Trophoblast cell (in vitro differentiated cells and primary cell): ENCODE results near the gene THAP7.

ENCODE experiments used
- DNase-seq, 2 donors: peaks; one replicate each; pipeline ENCODE4 v3.0.0-alpha.2; 2016
- H2AFZ ChIP-seq: 2 replicates; pipeline ENCODE4 v1.6.1; 2013; ENCODE audit warnings: low read length, moderate library complexity, mild to moderate bottlenecking; ENCODE audit not compliant: insufficient read depth, poor library complexity
- H2AK5ac ChIP-seq: 2 replicates; pipeline ENCODE4 v1.6.1; 2013; ENCODE audit warnings: mild to moderate bottlenecking, low read length
- H2BK120ac ChIP-seq: 2 replicates; pipeline ENCODE4 v1.6.1; 2013; ENCODE audit warnings: low read length, mild to moderate bottlenecking, moderate library complexity; ENCODE audit not compliant: insufficient read depth, poor library complexity
- H2BK12ac ChIP-seq: 2 replicates; pipeline ENCODE4 v1.6.1; 2013; ENCODE audit warnings: mild to moderate bottlenecking, low read length, moderate library complexity
- H2BK5ac ChIP-seq: 2 replicates; pipeline ENCODE4 v1.6.1; 2013; ENCODE audit warnings: low read length, low read depth, moderate library complexity, mild to moderate bottlenecking; ENCODE audit not compliant: poor library complexity
- H3K14ac ChIP-seq: 2 replicates; pipeline ENCODE4 v1.6.1; 2013; ENCODE audit warnings: mild to moderate bottlenecking, low read length
- H3K18ac ChIP-seq: 2 replicates; pipeline ENCODE4 v1.6.1; 2013; ENCODE audit warnings: mild to moderate bottlenecking, low read length
- H3K23ac ChIP-seq: 2 replicates; pipeline ENCODE4 v1.6.1; 2013; ENCODE audit warnings: low read length
- H3K27ac ChIP-seq: 2 replicates; pipeline ENCODE4 v1.5.1; 2013; ENCODE audit warnings: low read depth, mild to moderate bottlenecking, inconsistent platforms, low read length, moderate library complexity
- H3K27me3 ChIP-seq: 2 replicates; pipeline ENCODE4 v1.6.1; 2013; ENCODE audit warnings: inconsistent platforms, mild to moderate bottlenecking, low read length, moderate library complexity; ENCODE audit not compliant: insufficient read depth
- H3K36me3 ChIP-seq, 2 experiments: 1 replicate in 1 of 2; 2 replicates in 1 of 2; pipeline ENCODE4 v1.6.1; 2013; ENCODE audit warnings: low read length in 2 of 2, mild to moderate bottlenecking in 2 of 2, moderate library complexity in 1 of 2; ENCODE audit not compliant: insufficient read depth in 2 of 2, control insufficient read depth in 1 of 2
- H3K4ac ChIP-seq: 2 replicates; pipeline ENCODE4 v1.6.1; 2013; ENCODE audit warnings: low read depth, mild to moderate bottlenecking, low read length, moderate library complexity
- H3K4me1 ChIP-seq, 2 experiments: 1 replicate in 1 of 2; 2 replicates in 1 of 2; pipeline ENCODE4 v1.6.1; 2013; ENCODE audit warnings: low read length in 2 of 2, mild to moderate bottlenecking in 2 of 2, moderate library complexity in 1 of 2; ENCODE audit not compliant: insufficient read depth in 2 of 2, control insufficient read depth in 1 of 2
- H3K4me2 ChIP-seq: 2 replicates; pipeline ENCODE4 v1.6.1; 2013; ENCODE audit warnings: inconsistent platforms, mild to moderate bottlenecking, low read length, moderate library complexity
- H3K4me3 ChIP-seq: 2 replicates; pipeline ENCODE4 v1.5.1; 2013; ENCODE audit warnings: mild to moderate bottlenecking, low read depth, low read length, inconsistent platforms
- H3K79me1 ChIP-seq: one replicate; pipeline ENCODE4 v1.6.1; 2013; ENCODE audit warnings: low read length
- H3K79me2 ChIP-seq: 2 replicates; pipeline ENCODE4 v1.6.1; 2013; ENCODE audit warnings: low read length, mild to moderate bottlenecking; ENCODE audit not compliant: control insufficient read depth, insufficient read depth, poor library complexity
- H3K9ac ChIP-seq: 2 replicates; pipeline ENCODE4 v1.6.1; 2013; ENCODE audit warnings: mild to moderate bottlenecking, low read length
- H3K9me3 ChIP-seq: 2 replicates; pipeline ENCODE4 v1.6.1; 2013; ENCODE audit warnings: low read depth, mild to moderate bottlenecking, control low read depth, inconsistent platforms, low read length; ENCODE audit not compliant: insufficient read depth
- H4K12ac ChIP-seq: 2 replicates; pipeline ENCODE4 v1.6.1; 2013; ENCODE audit warnings: low read depth, mild to moderate bottlenecking, low read length, moderate library complexity
- H4K8ac ChIP-seq: 2 replicates; pipeline ENCODE4 v1.6.1; 2013; ENCODE audit warnings: low read depth, mild to moderate bottlenecking, low read length, moderate library complexity
- H4K91ac ChIP-seq: one replicate; pipeline ENCODE4 v1.6.1; 2013; ENCODE audit warnings: low read depth, mild to moderate bottlenecking, low read length, moderate library complexity
- whole genome bisulfite sequencing: extraction: QIAGEN DNeasy Blood & Tissue Kit; methylation state at CpG from one replicate; pipeline ENCODE4 v1.1.7; 2013; ENCODE audit warnings: missing lambda C conversion rate; ENCODE audit not compliant: insufficient read length, insufficient coverage; ENCODE audit errors: extremely low coverage; 5-methylcytosine and 5-hydroxymethylcytosine counted together

The THAP7 gene

DNA sequence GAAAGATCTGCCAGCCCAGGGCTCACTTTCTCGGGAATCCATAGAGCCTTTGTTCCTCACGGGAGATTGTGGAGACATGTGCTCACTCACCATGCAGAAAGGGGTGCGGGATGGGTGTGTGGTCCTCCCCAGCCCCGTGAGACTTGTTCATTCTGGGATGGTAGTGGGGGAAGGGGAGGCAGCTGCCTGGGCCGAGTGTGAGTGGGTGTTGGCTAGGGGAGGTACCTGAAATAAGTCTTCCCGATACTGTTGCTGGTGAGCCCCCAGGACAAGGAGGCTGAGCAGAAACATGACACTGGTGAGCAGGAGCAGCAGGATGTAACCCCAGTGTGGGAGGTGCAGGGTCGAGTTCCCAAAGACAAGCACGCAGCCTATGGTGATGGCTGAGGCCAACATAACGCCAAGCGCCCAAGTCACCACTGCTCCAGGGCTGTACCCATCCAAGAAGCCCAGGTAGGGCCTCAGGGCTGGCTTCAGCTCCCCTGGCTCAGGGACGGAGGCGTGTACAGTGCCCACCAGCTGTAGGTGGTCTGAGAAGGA is 27.6 kb upstream of the THAP7 start:
- WGBS = no CpG with 5 or more reads among the region's 12 CpGs
- no peak for DNase-seq
- H3K36me3 ChIP-seq = no peaks in the 10 kb centered on the region
- H2AFZ ChIP-seq = no peak overlapping the region
- no peak overlapping the region for H3K4me2 ChIP-seq
- no peak overlapping the region for H4K91ac ChIP-seq
- H3K23ac ChIP-seq = no peak overlapping the region
- peak overlapping the region; percentile 40 for H3K18ac ChIP-seq
- H2AK5ac ChIP-seq = peak overlapping the region; percentile 19
- no peak overlapping the region for H2BK5ac ChIP-seq
- no peak overlapping the region for H3K14ac ChIP-seq
- no peak overlapping the region for H3K4me3 ChIP-seq
- H2BK12ac ChIP-seq = no peak overlapping the region
- no peak overlapping the region for H3K4ac ChIP-seq
- peaks cover 2% of the 10 kb centered on the region for H3K79me2 ChIP-seq
- H3K27me3 ChIP-seq = no peaks in the 10 kb centered on the region
- no peak overlapping the region for H4K8ac ChIP-seq
- no peak overlapping the region for H3K27ac ChIP-seq
- no peak overlapping the region for H3K9ac ChIP-seq
- peaks cover 36 to 42% of the 10 kb centered on the region in 2 experiments for H3K4me1 ChIP-seq
- peaks cover 17% of the 10 kb centered on the region for H3K79me1 ChIP-seq
- H4K12ac ChIP-seq = no peak overlapping the region
- no peaks in the 10 kb centered on the region for H3K9me3 ChIP-seq
- no peak overlapping the region for H2BK120ac ChIP-seq

GRCh38 chr22:21028277-21029251 is 26.6 kb upstream of the THAP7 start:
- Histone ChIP-seq H2BK12ac (no peak overlapping the region), H3K9me3 (no peaks in the 10 kb centered on the region), H4K8ac (no peak overlapping the region), H3K27me3 (no peaks in the 10 kb centered on the region), H3K79me1 (peaks cover 15% of the 10 kb centered on the region), H3K79me2 (peaks cover 2% of the 10 kb centered on the region), H2BK5ac (no peak overlapping the region), H3K36me3 (no peaks in the 10 kb centered on the region), H4K12ac (no peak overlapping the region), H3K4me2 (no peak overlapping the region), H3K4me3 (no peak overlapping the region), H3K4me1 (peaks cover 33 to 40% of the 10 kb centered on the region in 2 experiments), H3K9ac (no peak overlapping the region), H2AK5ac (no peak overlapping the region), H2AFZ (no peak overlapping the region), H2BK120ac (no peak overlapping the region), H3K14ac (no peak overlapping the region), H3K4ac (no peak overlapping the region), H4K91ac (no peak overlapping the region), H3K27ac (no peak overlapping the region), H3K18ac (no peak overlapping the region), H3K23ac (no peak overlapping the region)
- DNase-seq = no peak
- no CpG with 5 or more reads among the region's 13 CpGs for WGBS

- Histone ChIP-seq H3K4ac (no peak overlapping the region), H2BK5ac (no peak overlapping the region), H3K18ac (no peak overlapping the region), H4K91ac (no peak overlapping the region), H3K36me3 (no peaks in the 10 kb centered on the region), H3K4me2 (no peak overlapping the region), H4K8ac (no peak overlapping the region), H3K4me3 (no peak overlapping the region), H2AFZ (no peak overlapping the region), H4K12ac (no peak overlapping the region), H3K79me2 (peaks cover under 1% of the 10 kb centered on the region), H3K79me1 (peaks cover 1% of the 10 kb centered on the region), H2AK5ac (no peak overlapping the region), H3K23ac (no peak overlapping the region), H3K4me1 (peaks cover 19 to 27% of the 10 kb centered on the region in 2 experiments), H2BK12ac (no peak overlapping the region), H2BK120ac (no peak overlapping the region), H3K27ac (no peak overlapping the region), H3K27me3 (no peaks in the 10 kb centered on the region), H3K14ac (no peak overlapping the region), H3K9me3 (no peaks in the 10 kb centered on the region), H3K9ac (no peak overlapping the region)
- WGBS = no CpG with 5 or more reads among the region's 14 CpGs
- peak in 1 of 2 donors; percentile 59 for DNase-seq
Observed at GRCh38 chr22:21026783-21027692, 25.1 kb upstream of the THAP7 start.
